Left forelimb (tissue), 1 donor: ENCODE measurements around the gene NBAS.

Experiments used
- DNase-seq: peaks from one replicate; pipeline ENCODE4 v3.0.0-alpha.2; 2018; ENCODE audit warnings: low spot score

NBAS gene

GRCh38 chr2:15166878-15167277, 394.3 kb downstream of the NBAS start:
- no peak for DNase-seq

GRCh38 chr2:15163326-15163725, 397.8 kb downstream of the NBAS start:
- no peak for DNase-seq

- no peak for DNase-seq
These were observed 398.5 kb downstream of the NBAS start for GRCh38 chr2:15162620-15163019.

GRCh38 chr2:15160201-15160991, 400.7 kb downstream of the NBAS start:
- DNase-seq: no peak

GRCh38 chr2:15159751-15160177, 401.4 kb downstream of the NBAS start:
- no peak for DNase-seq

GRCh38 chr2:15159206-15159605, 401.9 kb downstream of the NBAS start:
- DNase-seq: no peak

- DNase-seq: no peak
These were observed 402.6 kb downstream of the NBAS start for GRCh38 chr2:15158532-15158931.

GRCh38 chr2:15158100-15158499, 403.0 kb downstream of the NBAS start:
- no peak for DNase-seq

- no peak for DNase-seq
These were observed 405.1 kb downstream of the NBAS start for GRCh38 chr2:15155959-15156574.

GRCh38 chr2:15154297-15154696, 406.8 kb downstream of the NBAS start:
- no peak for DNase-seq

- no peak for DNase-seq
These were observed 408.8 kb downstream of the NBAS start for GRCh38 chr2:15152382-15152781.

GRCh38 chr2:15149063-15149462, 412.1 kb downstream of the NBAS start:
- no peak for DNase-seq

GRCh38 chr2:15147591-15147990, 413.5 kb downstream of the NBAS start:
- DNase-seq: no peak

GRCh38 chr2:15146960-15147359, 414.2 kb downstream of the NBAS start:
- DNase-seq: no peak

GRCh38 chr2:15145919-15146318, 415.2 kb downstream of the NBAS start:
- no peak for DNase-seq

- no peak for DNase-seq
These were observed 415.9 kb downstream of the NBAS start for GRCh38 chr2:15145046-15145817.

- no peak for DNase-seq
These were observed 419.0 kb downstream of the NBAS start for GRCh38 chr2:15142069-15142689.

- DNase-seq: no peak
These were observed 419.9 kb downstream of the NBAS start for GRCh38 chr2:15141211-15141610.

GRCh38 chr2:15136639-15137038, 424.5 kb downstream of the NBAS start:
- DNase-seq: no peak

- DNase-seq: no peak
These were observed 426.2 kb downstream of the NBAS start for GRCh38 chr2:15134957-15135356.

- no peak for DNase-seq
These were observed 427.7 kb downstream of the NBAS start for GRCh38 chr2:15133461-15133860.

- no peak for DNase-seq
These were observed 432.3 kb downstream of the NBAS start for GRCh38 chr2:15128846-15129245.
